Brain pericyte (primary cell): Measurements from ENCODE around the gene COL13A1.

ENCODE experiments used
- DNase-seq: peaks from one replicate; pipeline ENCODE4 v3.0.0-alpha.2; 2012; ENCODE audit warnings: low read depth, low spot score

Gene COL13A1

DNA sequence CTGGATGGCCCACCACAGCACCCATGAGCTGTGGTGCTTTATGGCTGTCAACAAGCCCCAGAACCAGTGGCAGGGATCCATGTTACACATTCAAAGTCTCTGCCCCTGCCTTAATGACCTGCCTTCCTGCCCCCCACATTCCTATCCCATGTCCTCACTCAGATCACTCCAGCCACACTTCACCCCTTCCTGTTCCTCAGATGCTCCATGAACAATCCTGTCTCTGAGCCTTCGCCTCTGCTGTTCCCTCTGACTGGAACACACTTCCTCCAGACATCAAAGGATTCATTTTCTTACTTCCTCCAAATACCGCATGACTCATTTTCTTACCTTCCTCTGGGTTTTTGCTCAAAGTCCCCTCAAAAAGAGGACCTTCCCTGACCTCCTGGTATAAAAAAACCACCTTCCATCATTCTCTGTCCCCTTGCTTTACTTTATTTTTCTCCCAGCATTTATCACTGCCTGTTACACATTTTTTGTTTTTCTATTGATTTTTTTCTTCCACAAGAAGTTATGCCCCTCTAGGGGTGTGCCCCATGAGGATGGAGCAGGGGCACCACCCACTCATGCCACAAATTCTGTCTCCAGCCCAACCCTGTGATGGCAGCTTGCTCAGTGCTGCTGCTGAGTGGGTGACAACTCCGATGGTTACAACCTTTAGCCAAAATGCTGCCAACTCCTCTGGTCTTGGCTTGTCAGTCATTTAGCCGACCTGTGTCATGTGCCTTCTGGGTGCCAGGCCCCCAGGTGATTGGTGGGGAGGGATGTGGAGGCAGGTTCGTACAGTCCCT lies 18.2 kb downstream of the COL13A1 start:
- DNase-seq = no peak

DNA sequence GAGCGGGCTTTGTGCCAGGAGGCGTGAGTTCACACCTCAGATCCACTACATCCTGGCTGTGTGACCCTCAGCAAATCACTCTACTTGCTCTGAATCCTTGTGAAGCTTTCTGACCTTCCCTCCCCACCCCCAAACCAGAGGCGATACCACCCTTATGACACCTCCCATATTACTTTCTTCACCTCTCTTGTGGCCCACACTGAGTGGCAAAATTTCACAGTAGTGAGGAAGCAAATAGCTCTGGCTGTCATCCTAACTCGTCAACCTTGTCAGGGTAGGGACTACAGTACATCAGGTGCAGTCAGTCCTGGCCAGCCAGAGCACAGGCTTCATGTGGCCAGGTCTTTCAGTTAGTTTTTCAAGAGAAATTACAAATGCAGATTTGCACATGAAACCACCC lies 19.1 kb downstream of the COL13A1 start:
- DNase-seq = no peak

DNA sequence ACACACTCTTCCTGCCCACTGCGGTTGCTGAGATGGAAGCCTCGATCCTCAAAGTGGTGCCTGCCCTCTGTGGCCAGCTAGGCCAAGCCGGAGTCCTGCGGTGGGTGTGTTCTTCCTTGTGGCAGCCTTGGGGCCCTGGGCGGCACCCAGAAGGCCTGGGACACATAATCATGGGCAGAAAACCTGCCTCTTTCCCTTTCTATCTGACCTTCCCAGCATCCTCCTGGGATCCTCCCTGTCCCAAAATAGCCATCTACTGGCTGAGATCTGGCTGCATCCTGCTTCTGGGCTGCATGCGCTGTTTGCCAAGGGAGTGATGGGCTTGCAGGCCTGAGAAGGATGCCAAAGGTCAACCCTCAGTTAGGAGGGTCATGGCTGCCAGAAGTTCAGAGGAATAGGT lies 23.9 kb downstream of the COL13A1 start:
- no peak for DNase-seq

DNA sequence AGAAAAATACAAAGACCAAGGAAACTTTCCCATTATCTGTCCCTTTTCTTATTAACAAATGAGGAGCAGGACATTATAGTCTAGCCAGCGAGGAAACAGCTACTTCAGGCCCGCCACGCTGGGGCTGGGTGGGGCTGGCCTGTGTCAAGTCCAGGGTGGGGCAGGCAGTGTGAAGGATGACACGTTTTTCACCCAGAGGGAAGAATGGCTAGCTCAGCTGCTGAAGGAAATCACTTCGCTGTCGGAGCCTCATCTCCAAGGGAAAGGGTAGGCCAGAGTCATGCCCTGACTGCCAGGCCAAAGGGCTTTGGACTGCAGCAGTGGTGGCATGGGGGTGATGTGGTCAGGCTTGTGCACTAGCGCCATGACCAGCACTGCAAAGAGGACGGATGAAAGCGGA lies 24.4 kb downstream of the COL13A1 start:
- no peak for DNase-seq

DNA sequence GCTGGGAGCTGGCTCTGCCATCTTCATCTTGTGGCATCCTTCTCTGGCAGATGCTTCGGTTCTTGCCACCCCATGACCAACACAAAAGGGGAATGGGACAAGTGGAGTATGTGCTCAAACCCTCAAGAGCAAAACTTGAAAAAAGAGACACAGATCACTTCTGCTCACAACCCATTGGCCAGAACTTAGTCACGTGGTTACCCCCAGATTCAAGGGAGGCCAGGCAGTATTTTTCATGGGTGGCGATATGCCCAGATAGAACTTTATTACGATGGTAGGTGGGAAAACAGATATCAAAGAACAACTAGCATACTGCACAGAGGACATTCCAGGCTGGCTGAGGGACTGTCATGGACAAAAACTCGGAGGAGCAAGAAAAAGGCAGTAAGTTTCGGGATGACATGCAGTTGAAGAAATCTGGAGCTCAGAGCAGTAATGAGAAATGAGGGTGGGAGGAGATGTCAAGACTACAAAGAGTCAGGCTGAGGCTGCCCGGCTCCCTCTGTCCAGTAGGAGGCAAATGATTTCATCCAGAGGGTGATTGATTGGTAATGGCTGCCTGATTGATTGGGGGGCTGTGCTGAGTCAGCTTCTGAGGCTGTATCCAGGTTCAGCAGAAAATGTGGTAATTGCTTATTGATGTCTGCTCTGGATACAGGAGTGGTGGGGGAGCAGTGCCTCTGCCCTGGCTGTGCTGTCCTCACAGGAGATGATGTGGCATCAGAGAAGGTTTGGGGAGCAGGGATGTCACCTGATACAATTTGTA lies 25.3 kb downstream of the COL13A1 start:
- DNase-seq = no peak

DNA sequence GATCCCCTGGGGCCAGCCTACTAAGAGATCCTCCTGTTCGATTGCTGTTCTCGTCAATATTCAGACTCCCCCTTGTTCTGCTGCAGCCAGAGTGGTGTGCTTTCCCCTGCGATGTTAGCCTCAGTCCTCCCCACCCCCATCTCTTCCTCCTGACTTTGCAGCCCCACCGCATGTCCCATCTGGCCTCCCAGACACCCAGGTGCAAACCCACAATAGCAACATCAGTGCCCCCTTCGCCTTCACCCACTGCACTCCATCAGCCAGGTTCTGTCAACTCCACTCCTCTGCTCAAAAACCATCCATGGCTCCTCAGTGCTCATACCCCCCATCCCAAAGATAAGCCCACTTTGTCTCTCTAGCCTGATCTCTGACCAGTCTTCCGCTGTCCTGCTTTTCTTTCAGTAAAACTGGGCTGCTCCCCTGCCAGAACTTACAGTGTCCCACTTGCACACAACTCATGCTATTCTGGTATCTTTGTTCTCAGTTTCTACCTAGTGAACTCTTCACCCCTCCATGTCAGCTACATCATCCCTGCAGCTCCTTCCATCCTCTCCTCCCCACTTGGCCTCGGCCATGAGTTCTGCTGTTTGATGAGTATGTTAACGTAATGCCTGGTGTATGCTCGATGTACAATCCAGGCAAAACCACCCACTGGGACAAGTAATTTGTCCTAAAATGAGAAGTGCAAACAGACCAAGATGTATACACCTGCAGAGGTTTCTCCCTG lies 26.6 kb downstream of the COL13A1 start:
- no peak for DNase-seq

DNA sequence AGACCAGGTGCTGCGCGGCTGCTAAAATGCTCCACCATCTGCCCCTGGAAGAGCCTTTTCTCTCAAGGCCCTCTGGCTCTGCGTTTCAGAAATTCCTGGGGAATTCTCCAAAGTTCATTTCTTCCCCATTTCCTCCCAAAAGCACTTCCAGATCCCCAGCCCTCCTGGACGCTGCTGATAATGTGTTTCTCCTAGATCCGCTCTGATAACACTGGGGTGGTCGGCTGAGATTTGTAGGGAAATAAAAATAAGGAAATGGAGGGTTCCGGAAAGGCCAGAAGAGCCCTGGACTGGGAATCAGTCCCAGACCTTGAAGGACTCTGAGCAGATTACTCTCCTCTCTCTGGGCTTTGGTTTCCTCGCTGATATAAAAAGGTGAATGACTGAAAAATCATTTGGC lies 28.1 kb downstream of the COL13A1 start:
- DNase-seq = no peak

DNA sequence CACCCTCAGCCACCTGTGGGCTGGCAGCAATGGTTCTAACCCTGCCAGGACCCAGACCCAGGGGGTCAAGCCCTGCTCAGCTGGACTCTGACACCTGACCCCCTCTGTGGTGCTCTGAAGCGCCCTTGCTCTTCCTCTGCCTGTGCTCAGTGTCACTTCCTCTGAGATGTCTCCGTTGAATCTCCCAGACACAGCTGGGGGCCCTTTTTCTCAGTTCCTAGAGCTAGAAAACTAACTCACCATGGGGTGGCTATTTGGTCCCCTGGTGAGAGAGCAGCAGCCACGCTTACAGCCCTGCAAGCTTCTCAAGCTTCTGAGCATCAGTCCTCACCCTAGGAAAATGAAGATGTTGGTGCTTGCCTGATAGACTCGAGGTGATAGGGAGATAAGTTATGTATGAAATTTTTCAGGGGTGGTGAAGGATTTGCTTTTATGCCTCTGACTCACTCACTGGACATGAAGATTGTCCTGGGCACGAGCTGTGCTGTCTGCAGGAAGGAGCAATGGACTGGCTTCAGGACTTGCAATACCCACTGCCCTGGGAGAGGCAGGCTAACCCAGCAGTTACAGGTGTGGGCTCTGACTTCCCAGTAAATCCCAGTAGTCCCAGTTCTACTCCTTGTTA lies 29.6 kb downstream of the COL13A1 start:
- no peak for DNase-seq

DNA sequence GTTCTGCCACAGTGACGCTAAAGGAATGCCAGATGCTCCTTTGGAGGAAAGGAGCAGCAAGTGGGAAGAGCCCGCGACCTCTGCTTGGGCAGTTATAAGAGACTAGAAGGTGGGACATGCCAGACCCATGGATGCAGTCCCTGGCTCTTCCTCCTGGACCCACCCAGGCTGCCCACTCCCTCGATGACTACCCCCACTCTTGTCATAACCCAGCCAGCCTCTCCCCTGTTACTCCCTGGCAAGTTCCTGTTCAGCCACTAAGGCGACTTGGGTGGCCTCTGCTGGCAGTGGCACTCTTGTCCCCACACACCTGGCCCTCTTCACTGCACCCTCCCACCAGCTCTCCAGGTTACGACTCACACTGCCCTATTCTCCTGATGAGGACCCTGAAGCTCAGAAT lies 33.5 kb downstream of the COL13A1 start:
- no peak for DNase-seq

DNA sequence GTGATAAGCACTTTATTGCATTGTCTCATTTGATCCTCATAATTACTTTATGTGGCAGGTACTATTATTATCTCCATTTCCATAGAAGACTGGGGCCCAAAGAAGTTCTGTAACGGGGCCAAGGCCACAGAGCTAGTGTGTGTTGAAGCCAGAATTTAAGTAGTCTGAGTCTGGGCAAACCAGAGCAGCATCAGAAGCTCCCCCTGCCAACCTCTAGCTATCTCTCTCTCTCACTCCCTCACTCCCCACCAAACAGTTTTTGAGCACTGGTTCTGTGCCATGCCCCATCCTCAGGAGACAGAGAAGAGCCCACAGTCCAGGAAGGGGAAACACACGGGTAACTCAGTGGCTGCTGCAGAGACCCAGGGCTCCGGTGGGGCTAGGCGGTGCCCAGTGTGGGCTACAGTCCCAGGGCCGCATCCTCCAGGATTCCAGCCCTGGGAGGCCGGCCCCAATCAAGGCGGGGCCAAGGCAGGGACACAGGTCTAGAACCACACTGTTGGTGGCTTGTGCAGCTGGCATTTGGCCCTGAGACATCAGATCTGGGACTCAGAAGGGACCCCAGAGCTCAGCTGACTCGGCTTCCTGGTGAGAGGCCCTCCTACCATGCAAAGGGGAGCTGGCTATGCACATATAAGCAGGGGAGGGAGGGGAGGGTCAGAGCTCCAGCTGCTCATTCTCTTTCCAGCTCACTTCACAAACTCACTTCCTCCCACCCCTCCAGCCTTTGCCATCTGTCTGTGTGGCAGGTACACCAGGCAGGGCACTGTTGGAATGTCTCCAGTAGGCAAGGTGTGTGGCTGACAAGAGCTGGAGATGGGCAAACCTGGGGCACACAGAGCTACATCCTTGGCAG lies 34.4 kb downstream of the COL13A1 start:
- DNase-seq = no peak

DNA sequence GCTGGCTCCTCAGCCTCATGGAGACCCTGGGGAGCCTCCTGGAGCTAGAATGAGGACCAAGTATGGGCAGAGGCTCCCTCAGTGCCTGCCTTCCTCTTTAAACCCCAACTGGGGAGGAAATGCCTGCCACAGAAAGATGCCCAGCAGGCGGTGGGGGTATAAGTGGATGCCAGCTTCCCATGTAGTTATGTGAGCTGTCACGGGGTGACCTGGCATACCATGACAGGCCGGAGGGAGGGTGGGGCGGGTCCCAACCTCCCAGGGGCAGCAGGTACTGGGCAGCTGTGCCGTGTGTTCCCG lies 35.0 kb downstream of the COL13A1 start:
- no peak for DNase-seq

DNA sequence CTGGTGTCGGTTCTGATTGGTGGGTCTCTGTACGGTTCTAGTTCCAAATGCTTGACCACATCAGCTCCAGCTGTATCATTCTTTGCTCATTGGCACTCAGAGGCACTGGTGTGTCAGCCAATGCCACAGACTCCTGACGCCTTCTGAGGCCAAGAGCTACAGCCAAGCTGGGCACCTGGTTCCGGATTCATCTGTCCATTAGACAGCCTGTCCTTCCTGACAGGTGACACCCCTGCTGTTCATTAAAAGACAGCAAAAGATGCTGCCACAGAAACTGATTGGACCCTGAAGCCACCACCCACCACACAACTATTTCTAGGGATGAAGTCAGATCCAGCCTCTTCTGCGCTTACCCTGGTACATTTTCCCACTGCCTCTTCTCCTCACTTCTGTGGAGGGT lies 35.6 kb downstream of the COL13A1 start:
- DNase-seq = no peak

DNA sequence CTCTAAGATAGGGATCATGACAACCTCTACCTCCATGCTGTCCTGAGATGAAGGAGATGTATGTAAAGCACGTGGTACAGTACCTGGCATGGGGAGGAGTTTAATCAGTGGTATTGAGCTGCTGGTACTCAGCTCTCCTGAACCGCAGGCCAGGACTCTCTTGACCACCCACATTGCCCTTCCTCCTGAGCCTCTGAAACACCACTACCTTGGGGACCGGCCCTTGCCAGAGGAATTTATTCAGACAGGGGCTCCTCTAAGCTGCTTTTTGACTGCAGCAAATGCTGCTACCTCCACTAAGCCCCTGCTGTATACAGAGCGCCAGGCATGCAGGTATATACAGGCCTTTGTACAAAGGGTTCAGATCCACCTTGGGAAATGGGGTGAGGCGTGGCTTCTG lies 36.7 kb downstream of the COL13A1 start:
- DNase-seq = no peak

DNA sequence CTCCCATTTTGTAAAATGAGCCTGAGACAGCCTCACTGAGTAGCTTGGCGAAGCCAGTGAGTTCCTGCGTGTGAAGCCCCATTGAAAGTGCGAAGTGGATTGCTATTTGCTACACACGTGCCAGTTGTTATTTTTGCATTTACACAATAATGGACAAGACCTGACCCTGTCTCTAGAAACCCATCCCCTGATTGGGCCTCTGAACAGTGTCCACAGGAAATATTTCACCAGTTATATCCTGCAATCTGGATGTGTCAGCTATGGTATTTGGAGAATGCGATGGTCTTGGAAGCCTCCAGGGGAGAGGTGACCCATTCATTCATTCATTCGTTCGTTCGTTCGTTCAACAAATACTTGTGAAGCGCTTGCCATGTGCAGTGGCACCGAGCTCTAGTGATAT lies 37.1 kb downstream of the COL13A1 start:
- DNase-seq = no peak

DNA sequence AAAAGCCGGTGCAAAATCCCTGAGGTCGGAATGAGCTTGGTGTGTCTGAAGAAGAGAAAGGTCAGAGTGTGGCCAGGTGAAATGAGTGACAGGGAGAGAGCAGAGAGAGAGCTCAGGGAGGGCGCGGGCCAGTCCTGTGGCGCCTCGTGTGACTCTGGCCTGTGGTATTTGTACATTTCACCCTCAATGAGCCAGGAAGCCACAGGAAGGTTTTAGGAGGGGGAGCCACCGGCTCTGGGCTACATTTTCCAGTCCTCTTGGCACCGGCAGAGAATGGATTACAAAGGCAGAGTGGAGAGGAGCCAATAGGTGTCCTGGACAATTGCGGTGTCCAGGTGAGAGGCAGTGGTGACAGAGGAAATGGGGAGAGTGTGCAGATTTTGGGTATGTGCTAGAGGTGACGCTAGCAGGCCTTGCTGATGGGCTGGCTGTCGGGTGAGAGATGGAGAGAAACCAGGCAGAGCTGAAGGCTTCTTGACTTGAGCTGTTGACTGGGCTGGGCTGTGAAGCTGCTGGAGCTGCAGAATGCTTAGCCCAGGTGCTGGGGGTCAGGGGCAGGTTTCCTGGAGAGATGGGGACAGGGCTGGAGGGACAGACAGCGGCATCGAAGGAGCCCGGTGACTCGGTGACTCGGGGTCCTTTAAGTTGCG lies 38.1 kb downstream of the COL13A1 start:
- DNase-seq = no peak

DNA sequence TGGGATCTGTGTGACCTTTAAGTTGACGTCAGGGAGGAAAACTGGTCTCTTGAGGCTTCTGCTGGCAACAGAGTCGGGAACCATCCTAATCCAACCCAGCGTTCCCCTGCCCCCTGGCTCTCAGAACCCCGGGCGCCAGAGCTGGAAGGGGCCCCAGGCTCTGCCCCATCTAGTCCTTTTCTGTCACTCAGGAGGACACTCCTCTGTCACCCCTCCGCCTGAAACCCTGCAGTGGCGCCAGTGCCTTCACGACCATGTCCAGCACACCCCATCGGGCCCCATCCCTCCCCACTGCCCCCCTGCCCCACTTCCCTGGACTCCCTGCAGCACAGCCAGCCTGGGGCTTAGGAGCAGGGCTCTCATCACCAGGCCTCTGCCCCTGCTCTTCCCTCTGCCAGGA lies 39.1 kb downstream of the COL13A1 start:
- no peak for DNase-seq

DNA sequence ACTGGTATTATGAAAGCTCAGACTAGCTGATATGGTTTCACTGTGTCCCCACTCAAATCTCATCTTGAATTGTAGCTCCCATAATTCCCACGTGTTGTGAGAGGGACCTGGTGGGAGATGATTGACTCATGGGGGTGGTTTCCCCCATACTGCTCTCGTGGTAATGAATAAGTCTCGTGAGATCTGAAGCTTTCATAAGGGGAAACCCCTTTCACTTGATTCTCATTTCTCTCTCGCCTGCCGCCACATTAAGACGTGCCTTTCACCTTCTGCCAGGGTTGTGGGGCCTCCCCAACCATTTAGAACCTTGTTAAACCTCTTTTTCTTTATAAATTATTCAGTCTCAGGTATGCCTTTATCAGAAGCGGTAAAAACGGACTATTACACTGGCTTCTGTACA lies 40.3 kb downstream of the COL13A1 start:
- no peak for DNase-seq

DNA sequence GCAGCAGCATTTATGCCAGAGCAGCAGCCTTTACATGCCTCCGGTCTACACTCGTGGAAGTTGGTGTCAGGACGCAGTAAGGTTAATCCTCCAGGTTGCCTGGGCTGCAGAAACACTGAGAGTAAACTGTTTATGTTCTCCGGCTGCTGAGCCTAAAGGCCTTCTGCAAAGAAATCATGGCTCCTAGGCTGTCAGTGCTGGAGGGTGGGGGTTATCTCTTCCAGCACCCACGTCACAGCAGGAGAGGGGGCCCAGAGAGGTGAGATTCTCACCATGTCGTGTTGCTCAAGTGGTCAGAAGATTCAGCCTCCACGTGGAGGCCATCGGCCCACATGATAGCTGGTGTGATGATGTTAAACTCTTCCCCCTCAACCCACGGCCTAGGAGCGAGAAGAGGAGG lies 41.2 kb downstream of the COL13A1 start:
- no peak for DNase-seq

DNA sequence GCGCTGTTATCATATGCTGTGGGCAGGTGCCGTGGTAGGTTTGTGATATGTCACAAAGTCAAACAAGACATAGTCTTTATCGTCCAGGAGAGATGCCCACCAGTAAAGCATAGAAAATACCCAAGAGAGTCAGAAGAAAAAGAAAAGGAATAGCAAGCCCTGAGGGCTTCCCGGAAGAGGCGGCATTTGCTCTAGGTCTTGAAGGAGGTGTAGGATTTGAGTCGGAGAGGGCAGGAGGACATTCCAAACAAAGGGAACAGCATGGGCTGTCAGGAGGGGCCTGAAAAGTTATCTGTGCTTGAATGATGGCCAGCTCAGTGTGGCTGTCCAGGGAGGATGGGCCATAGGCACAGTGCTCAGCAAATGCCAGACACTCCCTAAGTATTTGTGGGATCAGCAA lies 42.2 kb downstream of the COL13A1 start:
- no peak for DNase-seq

DNA sequence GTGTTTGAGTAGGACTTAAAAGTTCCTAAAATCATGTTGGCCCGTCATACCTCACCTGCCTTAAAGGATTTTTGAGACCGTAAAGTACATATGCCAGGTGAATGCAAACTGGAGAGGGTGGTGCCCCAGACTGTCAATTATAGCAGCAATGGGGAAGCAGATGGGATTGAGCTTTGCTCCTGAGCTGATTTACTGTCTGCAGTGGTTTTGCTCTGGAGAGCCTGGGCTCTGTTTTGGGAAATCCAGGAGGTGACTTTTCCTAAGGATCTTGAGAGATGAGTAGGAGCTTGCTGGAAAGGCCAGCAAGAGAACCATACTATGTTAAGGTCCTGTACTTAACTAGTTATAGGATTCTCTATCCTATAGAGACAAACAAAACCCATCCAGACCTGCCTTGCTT lies 43.0 kb downstream of the COL13A1 start:
- no peak for DNase-seq
